SK-N-MC (cell line): Measurements from ENCODE around the gene SLC11A1.

ENCODE experiments used
- DNase-seq: peaks from one replicate; pipeline ENCODE4 v3.0.0-alpha.2; 2011; ENCODE audit warnings: low read depth, low spot score
- H3K27ac ChIP-seq: fragments of 200-600 bp; sonication (generic); 2 replicates; pipeline ENCODE4 v1.5.1; 2016; ENCODE audit warnings: mixed run types
- H3K36me3 ChIP-seq: fragments of 200-600 bp; sonication (generic); 2 replicates; pipeline ENCODE4 v1.6.1; 2017; ENCODE audit warnings: antibody characterized with exemption, low read length, mixed read lengths; ENCODE audit not compliant: insufficient read depth
- H3K4me3 ChIP-seq: fragments of 200-600 bp; sonication (generic); 2 replicates; pipeline ENCODE4 v1.5.1; 2016
- H3K9ac ChIP-seq: fragments of 200-600 bp; sonication (generic); 2 replicates; pipeline ENCODE4 v1.8.0; 2017; ENCODE audit warnings: mixed run types, mixed read lengths; ENCODE audit not compliant: insufficient read length
- H3K9me3 ChIP-seq: fragments of 200-600 bp; sonication (generic); 2 replicates; pipeline ENCODE4 v1.6.1; 2017; ENCODE audit warnings: low read depth, mild to moderate bottlenecking, antibody characterized with exemption, low read length, moderate library complexity, mixed read lengths
- EZH2 ChIP-seq: fragments of 200-600 bp; sonication (generic); IDR thresholded peaks from one replicate; pipeline ENCODE4 v1.6.1; 2017; ENCODE audit warnings: antibody characterized with exemption
- FOXP2 ChIP-seq: optimal IDR thresholded peaks from 2 replicates; pipeline ENCODE3; 2011; ENCODE audit warnings: mild to moderate bottlenecking, moderate library complexity; ENCODE audit not compliant: insufficient read depth; ENCODE audit errors: extremely low read length, control extremely low read depth
- POLR2AphosphoS5 ChIP-seq: IDR thresholded peaks from 2 replicates; pipeline ENCODE4 v1.6.1; 2012; ENCODE audit warnings: mild to moderate bottlenecking, low read depth, low read length, borderline replicate concordance

The SLC11A1 gene

DNA sequence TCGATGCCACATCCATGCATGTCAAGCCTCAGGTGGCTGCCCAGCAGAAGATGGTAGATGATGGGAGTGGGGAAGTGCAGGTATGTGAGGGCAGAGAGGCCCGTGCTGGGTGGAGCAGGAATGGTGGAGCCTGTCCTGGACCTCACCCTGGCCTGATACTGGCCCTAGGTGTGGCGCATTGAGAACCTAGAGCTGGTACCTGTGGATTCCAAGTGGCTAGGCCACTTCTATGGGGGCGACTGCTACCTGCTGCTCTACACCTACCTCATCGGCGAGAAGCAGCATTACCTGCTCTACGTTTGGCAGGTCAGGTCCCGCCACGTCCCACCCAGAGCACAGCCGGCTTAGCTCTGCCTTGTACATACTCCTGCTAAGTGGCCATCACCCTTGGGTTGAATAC, 49.8 kb downstream of the SLC11A1 start:
- no peak overlapping the region for H3K9ac ChIP-seq
- no peak overlapping the region for H3K27ac ChIP-seq
- H3K9me3 ChIP-seq = no peaks in the 10 kb centered on the region
- no peak for DNase-seq
- TF ChIP-seq POLR2AphosphoS5 (no peak), FOXP2 (no peak), EZH2 (no peak)
- no peak overlapping the region for H3K4me3 ChIP-seq
- no peaks in the 10 kb centered on the region for H3K36me3 ChIP-seq

DNA sequence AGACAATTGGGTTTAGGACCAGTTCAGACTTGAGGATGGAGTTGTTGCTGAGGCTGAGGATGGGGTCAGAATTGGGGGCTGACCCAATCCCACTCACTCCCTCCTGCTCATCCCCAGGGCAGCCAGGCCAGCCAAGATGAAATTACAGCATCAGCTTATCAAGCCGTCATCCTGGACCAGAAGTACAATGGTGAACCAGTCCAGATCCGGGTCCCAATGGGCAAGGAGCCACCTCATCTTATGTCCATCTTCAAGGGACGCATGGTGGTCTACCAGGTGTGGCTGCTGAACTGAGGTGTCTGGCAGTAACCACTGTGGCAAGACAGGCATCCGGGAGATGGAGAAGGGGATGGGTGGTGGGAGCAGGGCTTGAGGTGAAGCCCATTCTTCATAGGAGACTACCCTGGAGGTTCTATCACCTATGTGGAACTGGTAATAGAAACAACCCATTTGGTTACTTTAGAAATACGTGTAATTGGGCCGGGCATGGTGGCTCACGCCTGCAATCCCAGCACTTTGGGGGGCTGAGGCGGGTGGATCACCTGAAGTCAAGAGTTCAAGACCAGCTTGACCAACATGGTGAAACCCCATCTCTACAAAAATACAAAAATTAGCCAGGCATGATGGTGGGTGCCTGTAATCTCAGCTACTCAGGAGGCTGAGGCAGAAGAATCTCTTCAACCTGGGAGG, 50.7 kb downstream of the SLC11A1 start:
- TF ChIP-seq POLR2AphosphoS5 (no peak), FOXP2 (no peak), EZH2 (no peak)
- Histone ChIP-seq H3K4me3 (no peak overlapping the region), H3K36me3 (no peaks in the 10 kb centered on the region), H3K9ac (no peak overlapping the region), H3K9me3 (no peaks in the 10 kb centered on the region), H3K27ac (no peak overlapping the region)
- DNase-seq = no peak

DNA sequence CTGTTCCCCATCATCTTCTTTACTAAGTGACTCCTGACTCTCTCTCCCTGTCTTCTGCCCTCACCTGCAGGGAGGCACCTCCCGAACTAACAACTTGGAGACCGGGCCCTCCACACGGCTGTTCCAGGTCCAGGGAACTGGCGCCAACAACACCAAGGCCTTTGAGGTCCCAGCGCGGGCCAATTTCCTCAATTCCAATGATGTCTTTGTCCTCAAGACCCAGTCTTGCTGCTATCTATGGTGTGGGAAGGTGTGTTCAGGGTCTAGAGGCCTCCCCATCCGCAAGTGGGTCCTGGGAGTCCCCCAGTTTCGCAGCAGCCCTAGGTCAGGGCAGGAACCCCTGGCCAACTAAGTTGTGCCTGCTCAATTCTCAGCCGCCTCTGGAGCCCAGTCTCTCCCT, 52.4 kb downstream of the SLC11A1 start:
- Histone ChIP-seq H3K9me3 (no peaks in the 10 kb centered on the region), H3K27ac (no peak overlapping the region), H3K4me3 (no peak overlapping the region), H3K9ac (no peak overlapping the region), H3K36me3 (no peaks in the 10 kb centered on the region)
- TF ChIP-seq POLR2AphosphoS5 (no peak), EZH2 (no peak)
- DNase-seq = no peak

GRCh38 chr2:218435003-218435982, 53.2 kb downstream of the SLC11A1 start:
- H3K9me3 ChIP-seq = no peaks in the 10 kb centered on the region
- H3K36me3 ChIP-seq = no peaks in the 10 kb centered on the region
- no peak overlapping the region for H3K4me3 ChIP-seq
- H3K27ac ChIP-seq = no peak overlapping the region
- no peak for DNase-seq
- H3K9ac ChIP-seq = no peak overlapping the region
- no peak for TF ChIP-seq EZH2
- TF ChIP-seq POLR2AphosphoS5 = no peak
- no peak for TF ChIP-seq FOXP2

- H3K4me3 ChIP-seq = no peak overlapping the region
- H3K36me3 ChIP-seq = no peaks in the 10 kb centered on the region
- DNase-seq = no peak
- H3K9me3 ChIP-seq = no peaks in the 10 kb centered on the region
- H3K27ac ChIP-seq = no peak overlapping the region
- no peak overlapping the region for H3K9ac ChIP-seq
- TF ChIP-seq FOXP2 (no peak), EZH2 (no peak), POLR2AphosphoS5 (no peak)
Observed at GRCh38 chr2:218436992-218437391, 54.9 kb downstream of the SLC11A1 start.

DNA sequence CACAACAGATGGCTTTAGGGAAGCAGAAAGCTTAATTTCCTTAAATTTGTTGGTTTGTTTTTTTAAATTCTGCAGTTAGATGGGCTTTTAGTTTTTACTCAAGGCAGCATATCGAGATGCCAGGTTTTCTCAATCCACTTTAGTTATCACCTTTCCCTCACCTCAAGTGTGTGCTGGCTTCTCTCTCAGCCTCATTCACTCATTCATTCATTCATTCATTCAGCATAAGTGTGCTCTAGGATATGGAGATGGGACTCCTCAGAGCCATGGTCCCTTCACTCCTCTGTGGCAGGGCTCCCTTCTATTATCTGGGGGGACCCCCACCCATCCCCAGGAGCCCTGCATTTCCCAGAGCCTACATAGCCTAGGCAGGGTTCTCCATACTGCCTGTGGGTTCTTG, 55.9 kb downstream of the SLC11A1 start:
- TF ChIP-seq EZH2 = no peak
- no peak for TF ChIP-seq POLR2AphosphoS5
- TF ChIP-seq FOXP2 = no peak
- H3K36me3 ChIP-seq = no peaks in the 10 kb centered on the region
- no peak overlapping the region for H3K9ac ChIP-seq
- DNase-seq = no peak
- H3K4me3 ChIP-seq = no peak overlapping the region
- H3K27ac ChIP-seq = no peak overlapping the region
- H3K9me3 ChIP-seq = no peaks in the 10 kb centered on the region

DNA sequence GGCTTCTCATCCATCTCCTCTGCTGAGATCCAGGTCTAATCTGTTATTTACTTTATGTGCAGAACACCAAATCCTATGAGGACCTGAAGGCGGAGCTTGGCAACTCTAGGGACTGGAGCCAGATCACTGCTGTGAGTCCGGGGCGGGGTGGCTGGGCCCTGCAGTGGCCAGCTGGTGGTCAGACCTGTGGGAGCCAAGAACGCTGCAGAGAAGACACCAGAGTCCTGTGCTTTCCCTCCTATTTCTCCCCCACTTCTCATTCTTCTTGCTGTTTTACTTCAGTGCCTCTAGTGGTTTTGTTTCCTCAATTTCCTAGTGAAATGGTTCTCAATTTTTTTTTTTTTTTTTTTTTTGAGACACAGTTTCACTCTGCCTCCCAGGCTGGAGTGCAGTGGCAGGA, 56.5 kb downstream of the SLC11A1 start:
- H3K36me3 ChIP-seq = no peaks in the 10 kb centered on the region
- no peaks in the 10 kb centered on the region for H3K9me3 ChIP-seq
- no peak overlapping the region for H3K27ac ChIP-seq
- DNase-seq = no peak
- H3K4me3 ChIP-seq = no peak overlapping the region
- no peak for TF ChIP-seq FOXP2
- TF ChIP-seq EZH2 = no peak
- no peak for TF ChIP-seq POLR2AphosphoS5
- H3K9ac ChIP-seq = no peak overlapping the region

- H3K36me3 ChIP-seq = peaks cover 11% of the 10 kb centered on the region; the same call in 1 of the 2 replicates
Observed at GRCh38 chr2:218444692-218445357, 62.8 kb downstream of the SLC11A1 start.

More at GRCh38 chr2:218444692-218445357, 62.8 kb downstream of the SLC11A1 start:
- no peak for TF ChIP-seq EZH2
- TF ChIP-seq POLR2AphosphoS5 = no peak
- no peak for TF ChIP-seq FOXP2
- DNase-seq = no peak
- Histone ChIP-seq H3K27ac (no peak overlapping the region), H3K9me3 (no peaks in the 10 kb centered on the region), H3K9ac (no peak overlapping the region), H3K4me3 (no peak overlapping the region)
